Ectodermal cell (in vitro differentiated cells): ENCODE measurements around the gene CCDC188.

Source experiments
- H3K27ac ChIP-seq: 2 replicates; pipeline ENCODE4 v1.7.0; 2013; ENCODE audit warnings: mild to moderate bottlenecking, low read depth, low read length; ENCODE audit not compliant: insufficient read depth, poor library complexity, severe bottlenecking
- H3K27me3 ChIP-seq: 2 replicates; pipeline ENCODE4 v1.7.0; 2013; ENCODE audit warnings: mild to moderate bottlenecking, low read length; ENCODE audit not compliant: insufficient read depth, control insufficient read depth, poor library complexity, severe bottlenecking
- H3K36me3 ChIP-seq: one replicate; pipeline ENCODE4 v1.7.0; 2013; ENCODE audit warnings: low read length; ENCODE audit not compliant: control insufficient read depth, insufficient read depth
- H3K4me1 ChIP-seq: one replicate; pipeline ENCODE4 v1.7.0; 2013; ENCODE audit warnings: low read length; ENCODE audit not compliant: control insufficient read depth, insufficient read depth
- H3K4me3 ChIP-seq: 2 replicates; pipeline ENCODE4 v1.7.0; 2013; ENCODE audit warnings: low read depth, low read length, control low read depth; ENCODE audit not compliant: insufficient read depth
- H3K9me3 ChIP-seq: 2 replicates; pipeline ENCODE4 v1.7.0; 2013; ENCODE audit warnings: mild to moderate bottlenecking, low read length, moderate library complexity; ENCODE audit not compliant: control insufficient read depth
- WGBS, 2 experiments: methylation state at CpG; one replicate each; pipeline ENCODE4 v1.1.7; 2013; ENCODE audit warnings: missing lambda C conversion rate in 2 of 2; 5-methylcytosine and 5-hydroxymethylcytosine counted together

The CCDC188 gene

DNA sequence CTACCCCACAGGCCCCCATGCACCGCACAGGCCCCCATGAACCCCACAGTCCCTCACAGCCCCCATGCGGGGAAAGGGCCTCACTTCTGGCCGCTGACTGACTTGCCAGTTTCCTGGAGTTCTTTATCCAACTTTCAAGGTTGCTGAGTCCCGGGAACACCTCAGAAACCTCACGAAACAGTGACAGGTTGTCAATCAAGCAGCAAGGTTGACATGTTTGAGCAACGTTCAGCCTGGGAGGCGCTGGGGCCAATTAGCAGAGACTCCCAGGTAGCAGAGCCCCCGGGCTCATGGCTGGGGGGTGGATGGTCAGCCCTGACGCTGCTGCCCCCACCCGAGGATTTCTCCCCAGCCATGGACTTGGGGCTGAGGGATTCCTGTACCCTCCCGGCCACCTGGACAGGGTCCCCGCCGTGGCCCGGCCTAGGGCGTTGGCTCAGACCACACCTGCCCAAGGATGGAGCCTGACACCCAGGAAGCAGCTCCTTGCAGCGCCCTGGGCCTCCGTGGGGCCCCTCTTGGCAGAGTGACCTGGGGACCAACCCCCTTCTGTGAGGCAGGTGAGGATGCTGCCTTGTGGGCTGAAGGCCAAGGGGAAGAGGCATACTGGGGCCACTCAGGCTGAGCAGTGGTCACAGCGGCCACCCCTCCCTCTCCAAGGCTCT lies 33.8 kb upstream of the CCDC188 start:
- H3K4me1 ChIP-seq, result peaks cover 10% of the 10 kb centered on the region
- WGBS, 2 experiments, result 86 to 88% methylated on average over 18 of the region's 18 CpGs
- H3K27ac ChIP-seq, result no peak overlapping the region
- no peak overlapping the region for H3K4me3 ChIP-seq
- H3K36me3 ChIP-seq, result no peaks in the 10 kb centered on the region
- H3K27me3 ChIP-seq, result no peaks in the 10 kb centered on the region
- no peaks in the 10 kb centered on the region for H3K9me3 ChIP-seq

DNA sequence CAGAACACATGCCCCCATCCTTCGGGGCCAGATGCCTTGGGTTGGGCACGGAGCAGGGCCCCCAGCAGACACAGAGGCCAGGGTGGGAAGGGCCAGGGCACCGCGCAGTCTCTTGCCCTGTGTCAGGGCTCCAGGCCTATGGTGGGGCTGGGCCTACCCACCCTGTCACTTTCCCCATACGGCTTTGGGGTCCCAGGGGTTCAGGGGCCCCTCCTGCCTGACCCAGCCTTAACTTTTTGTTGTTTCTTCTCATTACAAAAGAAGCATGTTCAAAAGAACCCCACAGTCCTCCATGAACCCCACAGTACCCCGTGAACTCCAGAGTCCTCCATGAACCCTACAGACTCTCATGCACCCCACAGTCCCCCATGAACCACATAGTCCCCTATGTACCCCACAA lies 33.0 kb upstream of the CCDC188 start:
- 67 to 68% methylated on average over 6 of the region's 6 CpGs for WGBS, 2 experiments

DNA sequence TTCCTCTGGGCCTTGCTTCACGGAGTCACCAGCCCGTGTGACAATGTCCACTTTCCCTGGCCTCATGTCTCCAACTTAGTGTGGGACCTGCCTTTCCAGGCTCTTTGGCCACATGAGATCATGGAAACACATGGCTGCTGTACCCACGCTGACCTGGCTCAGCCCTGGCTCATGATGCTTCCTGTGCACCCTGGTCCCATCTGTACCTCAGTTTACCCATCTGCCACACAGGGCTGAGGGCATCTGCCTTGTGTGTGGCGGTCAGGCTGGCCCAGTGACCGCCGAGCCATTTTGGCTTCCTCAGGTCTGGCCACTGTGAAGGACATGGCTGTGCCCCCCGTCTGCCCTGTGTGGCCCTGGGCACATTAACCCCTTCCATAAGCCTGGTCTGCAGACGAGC lies 32.2 kb upstream of the CCDC188 start:
- WGBS, 2 experiments, result 93% methylated on average over 8 of the region's 8 CpGs
- H3K27me3 ChIP-seq, result no peaks in the 10 kb centered on the region

More for the DNA sequence above, 33.0 kb upstream of the CCDC188 start:
- no peaks in the 10 kb centered on the region for H3K9me3 ChIP-seq
- peaks cover 10% of the 10 kb centered on the region for H3K4me1 ChIP-seq
- H3K27ac ChIP-seq, result no peak overlapping the region
- no peaks in the 10 kb centered on the region for H3K27me3 ChIP-seq
- no peak overlapping the region for H3K4me3 ChIP-seq
- no peaks in the 10 kb centered on the region for H3K36me3 ChIP-seq

DNA sequence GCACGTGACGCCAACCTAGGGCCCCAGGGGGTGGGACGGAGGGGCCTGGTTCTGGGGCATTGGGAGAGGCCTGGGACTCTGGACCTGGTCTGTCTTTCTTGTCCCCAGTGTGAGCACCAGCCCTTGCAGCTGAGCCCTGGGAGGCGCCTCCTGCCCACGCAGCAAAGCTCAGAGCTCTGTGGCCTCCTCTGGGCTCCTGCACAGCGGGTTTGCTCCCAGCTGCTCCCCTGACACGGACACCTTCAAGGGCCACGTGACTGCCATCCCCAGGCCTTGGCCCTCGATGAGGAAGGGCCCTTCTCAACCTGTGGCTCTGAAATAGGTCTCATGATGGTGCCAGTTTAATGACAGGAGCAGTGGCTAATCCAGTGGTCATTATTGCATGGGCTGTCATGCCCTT lies 31.5 kb upstream of the CCDC188 start:
- H3K4me3 ChIP-seq, result no peak overlapping the region
- no peaks in the 10 kb centered on the region for H3K9me3 ChIP-seq
- H3K4me1 ChIP-seq, result peaks cover 13% of the 10 kb centered on the region
- WGBS, 2 experiments, result 85 to 88% methylated on average over 9 of the region's 9 CpGs
- H3K36me3 ChIP-seq, result no peaks in the 10 kb centered on the region
- no peak overlapping the region for H3K27ac ChIP-seq
- H3K27me3 ChIP-seq, result no peaks in the 10 kb centered on the region

More for the DNA sequence above, 32.2 kb upstream of the CCDC188 start:
- Histone ChIP-seq H3K27ac (no peak overlapping the region), H3K36me3 (no peaks in the 10 kb centered on the region), H3K9me3 (no peaks in the 10 kb centered on the region), H3K4me3 (no peak overlapping the region), H3K4me1 (peaks cover 10% of the 10 kb centered on the region)

DNA sequence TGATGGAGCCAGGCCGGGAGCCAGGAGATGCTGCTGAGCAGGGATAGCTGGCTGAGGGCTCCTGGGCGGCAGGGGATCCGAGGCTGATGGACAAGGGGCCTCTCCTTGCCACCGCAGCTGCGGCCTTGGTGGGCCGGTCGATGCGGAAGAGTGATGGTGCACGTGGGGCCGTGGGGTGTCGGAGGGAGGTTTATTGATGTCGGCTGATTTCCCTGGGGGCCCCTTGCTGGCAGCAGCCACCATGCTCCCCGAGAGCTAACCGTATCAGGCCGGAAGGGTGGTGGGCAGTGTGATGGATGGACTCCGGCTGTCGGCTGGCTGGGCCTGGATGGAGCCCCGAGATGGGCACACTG lies 31.0 kb upstream of the CCDC188 start:
- peaks cover 8% of the 10 kb centered on the region for H3K4me1 ChIP-seq
- H3K27ac ChIP-seq, result no peak overlapping the region
- WGBS, 2 experiments, result 93 to 94% methylated on average over 18 of the region's 18 CpGs
- H3K36me3 ChIP-seq, result no peaks in the 10 kb centered on the region
- H3K4me3 ChIP-seq, result no peak overlapping the region
- no peaks in the 10 kb centered on the region for H3K27me3 ChIP-seq
- H3K9me3 ChIP-seq, result no peaks in the 10 kb centered on the region

DNA sequence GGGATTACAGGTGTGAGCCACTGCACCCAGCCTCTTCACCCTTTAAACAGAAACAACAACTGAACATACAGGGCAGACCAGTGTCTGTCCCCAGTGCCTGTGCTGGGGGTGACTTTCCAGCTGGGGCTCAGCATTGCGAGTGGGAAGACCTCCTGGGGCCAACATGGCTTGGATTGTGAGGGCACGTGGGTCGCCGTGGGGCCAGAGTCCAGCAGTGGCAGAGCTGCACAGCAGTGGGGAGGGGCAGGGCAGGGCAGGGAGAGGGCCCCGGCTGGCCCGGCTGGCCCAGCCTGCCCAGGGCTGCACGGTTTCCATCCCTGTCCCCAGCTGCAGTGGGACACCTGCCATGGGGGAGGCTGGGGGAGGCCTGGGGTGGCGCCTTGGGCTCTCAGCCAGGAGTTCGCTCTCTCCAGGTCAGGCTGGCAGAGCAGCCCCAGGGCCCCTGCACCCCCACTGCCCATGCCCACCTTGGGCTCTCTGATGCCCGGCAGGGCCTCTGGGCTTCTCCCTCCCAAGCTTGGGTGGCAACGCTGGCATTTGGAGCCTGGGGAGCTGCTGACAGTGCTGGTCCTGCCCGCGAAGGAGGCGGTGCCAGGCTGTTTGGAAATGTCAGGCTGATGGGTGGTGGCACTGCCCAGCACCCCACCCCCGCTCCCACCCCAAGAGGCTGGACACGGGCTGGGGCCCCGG lies 30.5 kb upstream of the CCDC188 start:
- Histone ChIP-seq H3K4me1 (peaks cover 4% of the 10 kb centered on the region), H3K27ac (no peak overlapping the region), H3K9me3 (no peaks in the 10 kb centered on the region), H3K36me3 (no peaks in the 10 kb centered on the region), H3K4me3 (no peak overlapping the region), H3K27me3 (no peaks in the 10 kb centered on the region)
- WGBS, 2 experiments, result 91 to 93% methylated on average over 17 of the region's 17 CpGs

DNA sequence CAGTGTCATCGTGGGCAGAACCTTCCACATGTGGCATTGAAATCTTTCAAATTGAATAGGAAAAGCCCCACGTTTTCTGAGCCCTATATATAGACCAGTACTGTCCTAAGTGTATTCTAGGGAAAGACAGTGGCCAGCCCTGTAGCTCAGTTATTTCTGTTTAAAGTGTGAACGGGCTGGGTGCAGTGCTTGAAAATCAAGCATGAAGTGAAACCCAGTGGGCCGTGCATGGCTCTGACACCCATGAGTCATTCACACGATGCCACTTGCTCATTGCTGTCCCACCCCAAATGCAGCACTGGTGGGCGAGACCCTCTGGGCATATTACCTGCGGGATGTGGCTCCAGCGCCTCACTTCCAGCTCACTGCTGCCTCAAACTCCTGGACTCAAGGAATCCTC lies 29.8 kb upstream of the CCDC188 start:
- Histone ChIP-seq H3K27me3 (no peaks in the 10 kb centered on the region), H3K36me3 (no peaks in the 10 kb centered on the region), H3K4me3 (no peak overlapping the region), H3K4me1 (peaks cover 4% of the 10 kb centered on the region), H3K9me3 (no peaks in the 10 kb centered on the region), H3K27ac (no peak overlapping the region)
- WGBS, 2 experiments, result 87 to 92% methylated on average over 8 of the region's 8 CpGs

DNA sequence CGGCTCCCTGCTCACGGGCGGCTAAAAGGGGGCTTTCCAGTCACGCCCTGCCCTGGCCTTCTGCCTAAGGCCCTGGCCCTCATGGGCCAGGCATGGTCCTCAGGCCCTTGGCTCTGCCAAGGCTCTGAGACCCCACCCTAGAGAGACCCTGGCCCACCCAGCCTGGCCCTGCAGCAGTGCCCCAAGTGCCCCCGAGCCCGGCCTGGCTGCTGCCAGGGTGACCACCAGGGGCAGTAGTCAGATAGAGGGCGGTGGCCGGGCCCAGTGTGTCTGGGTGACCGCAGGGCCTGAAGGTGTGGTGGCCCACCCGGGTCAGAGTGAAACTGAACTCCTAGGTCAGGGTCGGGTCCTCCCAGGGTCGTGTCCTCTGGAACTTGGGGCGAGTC lies 29.4 kb upstream of the CCDC188 start:
- Histone ChIP-seq H3K4me3 (no peak overlapping the region), H3K9me3 (no peaks in the 10 kb centered on the region), H3K27me3 (no peaks in the 10 kb centered on the region), H3K27ac (no peak overlapping the region), H3K36me3 (no peaks in the 10 kb centered on the region), H3K4me1 (peaks cover 4% of the 10 kb centered on the region)
- 86 to 87% methylated on average over 13 of the region's 13 CpGs for WGBS, 2 experiments

DNA sequence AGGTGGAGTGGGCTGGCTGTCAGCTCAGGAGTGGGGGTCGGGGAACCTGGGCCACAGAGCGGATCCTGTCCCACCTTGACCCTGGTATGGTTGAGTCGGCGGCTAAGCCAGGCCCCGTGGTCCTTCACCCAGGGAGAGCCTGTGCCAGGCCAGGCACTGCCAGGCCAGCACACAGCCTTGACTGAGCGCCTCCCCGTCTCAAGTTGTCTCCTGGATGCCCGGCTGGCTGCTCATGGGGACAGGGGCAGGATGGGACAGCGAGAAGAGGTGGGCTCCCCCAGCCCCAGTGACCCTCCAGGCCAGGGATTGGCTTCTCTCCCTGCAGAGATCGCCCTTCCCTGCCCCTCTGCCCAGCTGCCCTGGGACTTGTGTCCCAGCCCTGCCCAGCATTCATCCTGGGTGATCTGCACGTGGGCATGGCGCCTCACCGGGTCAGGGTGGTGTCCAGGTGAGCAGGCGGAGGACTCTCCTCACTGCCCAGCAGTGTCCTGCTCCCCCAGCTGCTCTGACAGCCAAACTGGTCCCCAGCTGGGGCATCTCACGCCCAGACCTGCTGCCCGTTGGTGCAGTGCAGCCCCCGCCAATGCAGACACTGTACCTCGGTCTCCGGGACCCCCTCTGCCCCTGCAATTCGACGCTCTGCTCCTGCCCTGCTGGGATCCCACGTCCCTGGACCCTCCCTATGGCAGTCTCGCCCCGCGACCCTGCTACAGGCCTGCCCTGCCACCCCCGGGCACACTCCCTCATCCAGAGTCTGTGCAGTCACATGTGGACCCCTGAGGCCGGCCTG lies 28.8 kb upstream of the CCDC188 start:
- Histone ChIP-seq H3K4me3 (no peak overlapping the region), H3K4me1 (peaks cover 4% of the 10 kb centered on the region), H3K27me3 (no peaks in the 10 kb centered on the region), H3K9me3 (no peaks in the 10 kb centered on the region), H3K36me3 (no peaks in the 10 kb centered on the region), H3K27ac (no peak overlapping the region)
- 93 to 94% methylated on average over 27 of the region's 27 CpGs for WGBS, 2 experiments

DNA sequence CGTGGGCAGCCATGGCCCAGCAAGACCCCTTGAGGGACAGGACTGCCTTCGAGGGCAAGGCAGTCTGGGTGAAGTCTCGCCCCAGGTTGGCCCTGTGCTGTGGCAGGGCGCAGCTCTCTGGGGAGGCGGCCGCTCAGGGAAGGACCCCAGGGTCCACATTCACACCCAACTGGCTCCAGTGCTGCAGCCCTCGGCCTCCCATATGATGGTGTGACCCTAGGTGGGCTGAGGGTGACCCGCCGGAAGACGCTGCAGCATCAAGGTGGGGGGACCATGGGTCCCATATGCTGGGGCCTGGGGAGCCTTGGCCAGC lies 28.0 kb upstream of the CCDC188 start:
- H3K9me3 ChIP-seq, result no peaks in the 10 kb centered on the region

More for the DNA sequence above, 28.0 kb upstream of the CCDC188 start:
- H3K4me3 ChIP-seq, result no peak overlapping the region
- H3K27me3 ChIP-seq, result no peaks in the 10 kb centered on the region
- WGBS, 2 experiments, result 94 to 96% methylated on average over 10 of the region's 10 CpGs
- H3K36me3 ChIP-seq, result no peaks in the 10 kb centered on the region
- H3K27ac ChIP-seq, result no peak overlapping the region
- peaks cover 12% of the 10 kb centered on the region for H3K4me1 ChIP-seq
